Hepatic stellate cell (primary cell): ENCODE measurements around the gene ARHGAP22.
A peak's percentile ranks its signal among the peaks of the same experiment; 100 is the strongest.

ENCODE experiments used
- DNase-seq: peaks from one replicate; pipeline ENCODE4 v3.0.0; 2011; ENCODE audit warnings: low spot score

ARHGAP22 gene

DNA sequence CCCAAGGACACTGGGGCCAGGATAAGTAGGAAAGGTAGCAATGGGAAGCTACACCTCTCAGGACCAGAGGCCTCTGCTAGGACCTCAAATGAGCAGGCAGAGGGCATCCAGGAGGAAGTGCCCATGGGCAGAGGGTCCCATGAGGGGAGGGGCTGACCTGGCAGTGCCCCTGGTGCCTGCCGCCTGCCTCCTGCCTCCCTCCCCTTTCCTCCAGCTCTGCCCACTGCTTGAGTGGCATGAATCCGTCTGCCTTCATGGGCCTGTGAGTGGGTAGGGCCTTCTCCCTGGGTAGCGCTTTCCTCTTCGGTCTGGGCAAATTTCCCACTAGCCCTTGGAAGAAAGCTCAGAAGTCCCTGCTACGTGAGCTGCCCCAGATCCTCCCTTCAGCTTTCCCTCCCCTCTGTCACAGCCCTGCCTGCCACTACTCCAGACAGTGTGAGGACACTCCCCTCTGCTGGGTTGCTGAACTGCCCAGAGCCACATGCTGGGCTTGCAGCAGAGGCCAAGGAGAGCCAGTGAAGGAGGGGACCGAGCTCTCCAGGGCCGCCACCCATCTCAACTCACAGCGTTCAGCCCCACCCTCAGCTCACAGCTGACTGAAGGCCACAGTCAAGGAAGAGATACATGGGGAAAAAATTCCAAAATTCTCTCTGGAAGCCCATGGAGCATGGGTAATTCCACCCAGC is 141.4 kb downstream of the ARHGAP22 start:
- DNase-seq: peak; percentile 72

DNA sequence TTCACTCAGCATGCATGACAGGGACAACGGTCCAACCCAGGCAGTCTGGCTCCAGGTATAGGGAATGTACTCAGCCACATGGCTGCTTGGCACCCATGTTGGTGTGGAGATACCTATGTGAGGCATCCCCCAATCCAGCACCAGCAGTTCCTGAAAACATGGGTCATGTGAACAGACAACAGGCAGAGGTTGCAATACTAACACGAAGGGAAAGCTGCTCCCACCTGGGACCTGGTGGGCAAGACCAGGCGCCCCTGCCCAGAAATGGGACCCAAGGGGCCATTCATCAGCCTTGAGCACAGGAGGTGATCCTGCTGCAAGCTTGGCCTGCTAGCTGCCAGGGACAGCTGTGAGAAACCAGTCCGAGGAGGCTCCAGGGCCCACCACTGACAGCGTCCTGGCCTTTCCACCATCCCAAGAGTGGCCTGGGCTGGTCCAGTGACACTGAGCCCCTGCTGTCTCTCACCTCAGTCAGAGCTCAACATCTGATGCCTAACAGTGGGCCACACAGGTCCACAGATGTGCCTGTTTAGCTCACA is 142.3 kb downstream of the ARHGAP22 start:
- no peak for DNase-seq

DNA sequence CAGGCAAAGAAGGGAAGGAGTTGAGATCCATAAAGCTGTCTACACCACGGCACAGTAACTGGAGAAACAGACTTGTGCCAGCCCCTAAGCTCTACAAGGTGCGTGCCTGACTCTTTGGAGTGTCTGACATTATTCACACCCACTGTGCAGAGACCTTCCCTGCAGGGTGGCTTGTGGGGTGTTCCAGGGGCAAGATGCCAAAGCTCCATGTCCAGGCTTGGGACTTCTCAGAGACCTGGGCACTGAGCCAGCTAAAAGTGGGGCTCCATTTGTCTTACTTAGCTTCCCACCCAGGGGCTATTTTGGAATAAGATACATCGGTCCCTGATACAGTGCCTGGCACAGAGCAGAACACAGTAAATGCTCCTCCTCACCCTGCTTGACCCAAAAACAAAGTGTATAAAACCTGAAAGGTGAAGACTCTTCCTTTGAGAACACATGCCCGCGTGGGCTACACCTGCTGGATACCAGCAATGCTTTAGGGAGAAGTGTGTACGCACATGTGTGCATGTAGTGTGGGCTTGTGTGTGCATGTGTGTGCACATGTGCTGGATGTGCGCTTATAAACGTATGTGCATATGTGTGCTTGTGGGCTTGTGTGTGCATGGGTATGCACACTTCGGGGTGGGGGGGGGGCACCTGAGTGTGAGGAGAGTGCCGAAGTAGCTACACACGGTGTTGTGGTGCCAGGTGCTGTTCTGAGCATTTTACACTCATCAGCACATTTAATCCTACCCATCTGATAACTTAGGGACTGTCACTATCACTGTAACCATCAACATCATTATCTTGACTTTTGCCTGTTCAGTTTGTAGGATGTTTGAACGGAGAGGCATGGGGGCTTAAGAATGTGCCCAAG is 143.0 kb downstream of the ARHGAP22 start:
- no peak for DNase-seq

- DNase-seq: no peak
These were observed 144.7 kb downstream of the ARHGAP22 start for GRCh38 chr10:48460182-48460581.

DNA sequence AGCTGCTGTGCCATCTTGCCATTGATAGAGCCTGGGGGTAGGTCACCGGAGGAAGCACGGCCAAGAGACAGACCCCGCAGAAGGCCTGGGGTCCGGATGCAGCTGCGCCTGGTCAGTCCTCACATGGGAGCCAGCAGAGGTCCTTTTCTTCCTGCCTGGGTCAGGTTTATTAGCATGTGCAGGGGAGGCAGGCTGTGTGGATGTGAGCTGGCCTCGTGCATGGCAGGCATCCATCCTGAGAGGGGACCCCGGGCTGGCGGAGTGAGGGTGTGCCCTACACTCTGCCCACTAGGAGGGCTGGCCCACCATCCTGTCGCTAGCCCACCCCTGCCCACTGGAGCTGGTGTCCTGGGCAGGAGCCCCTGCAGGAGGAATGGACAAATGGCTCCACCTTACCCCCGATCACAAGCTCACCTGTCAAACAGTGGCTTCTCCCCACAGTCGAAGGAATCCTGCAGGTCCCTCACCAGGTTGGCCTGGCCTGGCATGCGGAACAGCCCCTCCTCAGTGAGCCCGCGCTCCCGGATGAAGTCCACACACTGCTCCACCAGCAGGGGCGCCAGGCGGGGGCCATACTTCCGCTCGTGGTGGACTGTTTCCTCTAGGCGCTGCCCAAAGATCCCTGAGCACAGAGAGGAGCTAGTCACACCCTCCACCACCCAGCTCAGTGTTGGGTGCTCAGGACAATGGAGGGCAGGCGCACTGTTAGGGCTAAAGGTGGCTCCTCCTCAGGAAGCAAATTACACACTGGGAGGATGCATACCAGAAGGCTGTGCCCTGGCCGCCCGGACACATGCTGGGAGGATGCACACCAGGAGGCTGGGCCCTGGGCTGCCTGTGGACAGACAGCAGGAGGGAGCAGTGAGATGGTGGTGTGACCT is 145.4 kb downstream of the ARHGAP22 start:
- DNase-seq: no peak

DNA sequence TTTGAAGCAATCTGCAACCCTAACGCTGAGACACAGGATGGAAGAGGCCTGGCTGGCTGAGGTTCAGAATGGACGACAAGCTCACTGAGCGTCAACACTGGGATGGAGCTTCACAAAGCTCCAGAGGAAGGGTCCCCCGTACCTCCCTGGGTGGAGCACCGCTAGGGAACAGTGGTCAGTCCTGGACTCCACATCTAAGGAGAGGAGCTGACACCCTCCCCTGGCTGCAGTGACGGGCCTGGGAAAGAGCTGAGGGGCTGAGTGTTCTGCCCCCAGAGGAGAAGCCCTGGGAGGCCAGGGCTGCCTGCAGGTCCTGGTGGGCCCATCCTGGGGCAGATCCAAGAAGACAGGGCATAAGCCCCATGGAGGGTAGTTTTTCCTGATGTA is 146.2 kb downstream of the ARHGAP22 start:
- no peak for DNase-seq

- DNase-seq: no peak
These were observed 146.8 kb downstream of the ARHGAP22 start for GRCh38 chr10:48457949-48458661.

DNA sequence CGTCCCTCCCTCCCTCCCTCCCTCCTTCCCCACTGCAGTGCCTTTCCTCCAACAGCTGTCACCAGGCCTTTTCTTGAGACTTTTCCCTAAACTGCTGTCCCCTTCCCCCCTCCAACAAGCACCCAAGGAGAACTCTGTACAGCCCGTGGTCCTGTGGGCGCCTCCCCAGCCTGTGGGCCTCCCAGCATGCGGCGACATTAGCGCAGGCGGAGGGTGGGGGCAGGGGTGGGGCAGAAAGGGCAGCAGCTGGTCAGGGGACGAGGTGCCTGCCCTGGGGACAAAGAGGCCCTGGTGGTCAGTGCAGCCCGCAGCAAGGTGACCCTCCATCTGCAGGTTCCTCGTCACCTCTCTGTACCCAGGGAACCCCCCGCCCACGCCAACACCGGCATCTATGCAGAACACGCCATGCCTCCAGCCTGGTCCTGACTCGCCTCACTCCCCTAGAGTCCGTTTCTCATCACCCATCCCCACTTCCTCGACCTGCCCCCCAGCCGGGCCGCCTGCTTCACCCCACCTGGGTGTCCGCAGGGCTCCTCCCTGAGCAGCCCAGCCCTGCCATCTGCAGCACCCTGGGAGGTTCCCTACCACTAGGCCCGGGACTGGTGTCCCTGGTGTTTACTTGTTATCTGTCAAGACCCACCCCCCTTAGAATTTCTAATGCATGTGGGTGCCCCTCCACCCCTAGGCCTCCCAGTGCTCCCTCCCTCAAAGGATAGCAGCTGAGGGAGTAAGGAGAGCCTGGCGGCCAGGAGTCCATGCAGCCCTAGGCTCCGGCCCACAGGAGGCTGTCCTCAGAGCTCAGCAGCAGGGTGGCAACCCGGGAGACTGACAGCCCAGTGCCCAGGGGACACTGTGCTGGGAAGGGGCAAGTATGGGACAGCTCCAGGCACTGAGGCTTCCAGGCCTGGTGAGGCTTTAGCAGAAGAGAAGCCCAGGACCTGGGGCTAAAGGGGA is 147.8 kb downstream of the ARHGAP22 start:
- DNase-seq: no peak

DNA sequence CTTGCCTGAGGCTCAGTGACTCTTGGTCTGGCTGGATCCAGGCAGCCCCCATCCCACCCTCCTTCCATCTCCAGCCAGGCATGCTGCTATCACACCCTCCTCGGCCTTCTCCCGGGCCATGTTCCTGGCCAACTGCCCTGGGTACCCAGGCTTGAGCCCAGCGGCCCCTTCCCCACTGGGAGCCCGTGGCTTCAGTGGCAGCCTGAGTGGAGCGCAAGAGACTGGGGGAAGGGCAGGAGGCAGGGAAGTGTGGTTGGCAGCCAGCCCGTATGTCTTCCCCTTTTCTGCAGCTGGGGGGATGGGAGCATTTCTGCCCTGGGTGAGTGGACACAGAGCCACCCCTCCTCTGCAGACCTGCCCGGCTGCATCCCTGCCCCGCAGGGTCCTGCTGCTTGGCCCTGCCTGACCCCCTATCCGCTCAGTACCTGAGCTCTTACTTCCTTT is 148.5 kb downstream of the ARHGAP22 start:
- DNase-seq: no peak

DNA sequence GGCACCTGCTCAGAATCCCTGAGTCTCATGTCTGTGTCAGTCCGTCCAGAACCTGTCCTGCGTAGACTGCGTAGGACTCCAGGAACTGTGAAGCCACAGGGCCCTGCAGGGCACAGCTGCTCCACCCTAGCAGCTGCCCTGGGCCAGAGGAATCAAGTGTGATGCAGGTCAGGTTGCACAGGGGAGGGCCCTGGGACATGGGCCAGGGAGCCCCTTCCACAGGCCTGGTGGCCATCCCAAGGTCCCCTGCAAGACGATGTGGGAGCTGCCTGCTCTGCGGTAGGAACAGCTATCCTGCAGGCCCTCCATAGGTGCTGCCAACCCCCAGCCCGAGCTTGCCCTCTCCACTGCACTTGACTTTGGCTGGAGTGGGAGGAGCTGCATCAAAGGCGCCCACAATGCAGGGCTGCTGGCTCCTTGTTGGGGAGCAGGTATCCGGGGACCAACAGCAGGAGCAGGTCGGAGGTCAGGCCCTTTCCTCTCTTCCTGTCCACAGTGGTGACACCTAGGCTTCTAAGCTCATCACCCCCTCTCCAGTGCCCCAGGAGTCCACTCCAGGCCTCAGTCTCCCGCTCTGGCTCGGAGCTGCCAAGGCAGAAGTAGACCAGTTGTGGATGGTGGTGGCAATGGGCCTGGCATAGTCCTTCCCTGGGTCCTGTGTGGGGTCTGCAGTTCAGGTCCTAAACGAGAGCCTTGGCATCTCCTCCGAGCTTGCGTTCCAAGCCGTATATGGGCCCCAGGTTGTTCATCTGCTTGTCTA is 149.3 kb downstream of the ARHGAP22 start:
- no peak for DNase-seq

GRCh38 chr10:48455055-48455391 is 149.8 kb downstream of the ARHGAP22 start:
- DNase-seq: no peak

- DNase-seq: no peak
These were observed 150.4 kb downstream of the ARHGAP22 start for GRCh38 chr10:48454302-48455054.

- peak; percentile 4 for DNase-seq
These were observed 151.2 kb downstream of the ARHGAP22 start for GRCh38 chr10:48453451-48454301.

DNA sequence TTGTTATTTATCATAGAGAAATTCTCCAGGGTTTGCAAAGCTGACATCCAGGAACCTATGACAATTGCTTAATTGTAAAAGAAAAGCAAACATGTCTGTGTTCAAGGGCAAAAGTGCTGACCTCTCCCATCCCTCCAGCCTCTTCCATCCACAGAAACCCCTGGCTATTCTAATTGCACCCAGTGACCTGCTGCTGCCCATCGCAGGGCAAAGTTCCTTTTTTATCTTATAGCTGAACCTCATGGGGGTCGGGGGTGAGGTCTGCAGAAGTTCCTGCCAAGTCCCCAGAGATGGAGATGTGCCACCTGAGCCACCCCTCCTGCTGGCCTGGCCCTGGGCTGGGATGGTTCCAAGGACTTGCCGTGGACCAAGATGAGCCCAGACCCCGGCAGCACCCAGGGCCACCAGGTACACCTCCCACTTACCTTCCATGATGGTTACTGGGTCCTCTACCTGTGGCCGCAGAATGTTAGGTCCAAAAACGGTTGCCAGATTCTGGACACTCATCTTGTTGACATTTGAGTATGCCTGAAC is 151.9 kb downstream of the ARHGAP22 start:
- DNase-seq: peak; percentile 2

- peak; percentile 3 for DNase-seq
These were observed 152.6 kb downstream of the ARHGAP22 start for GRCh38 chr10:48451969-48452878.

GRCh38 chr10:48450741-48451466 is 154.0 kb downstream of the ARHGAP22 start:
- DNase-seq: peak; percentile 4
